HG02623 (cell line): ENCODE results near the gene MYO18B.

Experiments
- ATAC-seq: cut with Tn5 transposase; IDR thresholded peaks from one replicate; pipeline ENCODE4 v1.9.1; 2021; ENCODE audit warnings: moderate library complexity; ENCODE audit not compliant: unreplicated experiment

MYO18B gene

DNA sequence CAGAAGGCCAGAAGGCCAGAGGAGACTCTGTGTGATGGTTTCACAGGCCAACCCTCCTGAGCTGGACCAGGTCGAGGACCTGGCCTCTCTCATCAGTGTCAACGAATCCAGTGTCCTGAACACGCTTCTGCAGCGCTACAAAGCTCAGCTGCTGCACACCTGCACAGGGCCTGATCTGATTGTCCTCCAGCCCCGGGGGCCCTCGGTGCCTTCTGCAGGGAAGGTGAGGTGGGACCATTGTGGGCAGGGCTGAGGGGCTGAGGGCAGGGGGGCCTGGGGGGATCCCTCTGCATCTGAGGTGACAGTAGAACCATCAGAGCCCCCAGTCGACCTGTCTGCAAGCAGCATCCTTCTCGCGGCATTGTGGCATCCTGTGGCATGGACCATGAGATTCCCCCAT is 30.3 kb downstream of the MYO18B start:
- no peak for ATAC-seq

DNA sequence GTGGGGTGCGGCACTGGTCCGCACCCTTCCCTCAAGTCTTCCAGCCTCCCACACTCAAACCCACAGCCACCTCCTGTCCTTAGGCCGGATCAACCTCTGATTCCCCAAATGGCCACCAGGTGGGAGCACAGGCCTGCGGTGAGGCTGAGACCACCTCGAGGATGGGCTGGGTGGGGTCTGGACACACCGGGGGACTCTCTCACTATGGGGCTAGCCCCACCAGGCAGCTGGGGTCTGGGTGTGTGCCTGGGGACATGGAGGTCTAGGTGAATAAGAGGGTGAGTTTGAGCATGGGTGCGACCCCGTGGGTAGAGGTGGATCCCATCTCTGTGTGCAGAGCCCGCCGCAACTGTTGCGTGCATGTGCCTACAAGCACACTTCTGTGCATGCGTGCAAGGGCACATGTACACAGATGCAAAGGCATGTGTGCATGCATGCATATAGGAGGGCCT is 32.6 kb downstream of the MYO18B start:
- ATAC-seq, result no peak

DNA sequence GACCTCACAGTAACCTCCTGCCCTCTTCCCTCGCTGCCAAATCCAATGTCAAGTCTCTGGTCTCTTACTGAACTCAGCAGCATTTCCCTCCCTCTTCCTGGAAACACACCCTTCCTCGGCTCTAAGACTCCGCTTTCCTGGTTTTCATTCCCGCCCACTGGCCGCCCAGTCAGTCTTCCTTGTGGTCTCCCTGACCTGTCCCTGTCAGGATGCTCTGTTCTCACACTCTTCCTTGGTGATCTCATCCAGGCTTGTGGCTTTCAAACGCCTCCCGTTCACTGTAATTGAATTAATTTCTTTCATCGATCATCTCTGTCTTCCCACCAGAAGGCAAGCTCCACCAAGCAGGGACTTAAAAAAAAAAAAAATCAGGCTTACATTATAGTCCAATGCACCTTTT is 33.5 kb downstream of the MYO18B start:
- ATAC-seq, result no peak

GRCh38 chr22:25777411-25777810 is 35.4 kb downstream of the MYO18B start:
- no peak for ATAC-seq

GRCh38 chr22:25777870-25778269 is 35.9 kb downstream of the MYO18B start:
- no peak for ATAC-seq

GRCh38 chr22:25779426-25779825 is 37.4 kb downstream of the MYO18B start:
- no peak for ATAC-seq

DNA sequence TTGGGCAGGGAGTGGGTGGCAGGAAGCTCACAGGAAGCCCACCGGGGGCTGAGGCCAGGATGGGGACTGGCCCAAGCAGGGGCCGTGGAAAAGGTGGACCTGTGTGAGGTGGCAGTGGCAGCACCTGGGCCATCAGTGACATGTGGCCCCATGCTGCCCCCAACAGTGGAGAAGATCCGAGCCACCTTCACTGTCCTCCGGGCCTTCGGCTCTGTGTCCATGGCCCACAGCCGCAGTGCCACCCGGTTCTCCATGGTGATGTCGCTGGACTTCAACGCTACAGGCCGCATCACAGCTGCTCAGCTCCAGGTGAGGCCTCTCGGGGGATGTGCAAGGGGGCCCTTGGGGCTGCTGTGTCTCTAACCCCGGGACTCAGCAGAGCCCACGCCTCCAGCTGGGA is 37.9 kb downstream of the MYO18B start:
- no peak for ATAC-seq

DNA sequence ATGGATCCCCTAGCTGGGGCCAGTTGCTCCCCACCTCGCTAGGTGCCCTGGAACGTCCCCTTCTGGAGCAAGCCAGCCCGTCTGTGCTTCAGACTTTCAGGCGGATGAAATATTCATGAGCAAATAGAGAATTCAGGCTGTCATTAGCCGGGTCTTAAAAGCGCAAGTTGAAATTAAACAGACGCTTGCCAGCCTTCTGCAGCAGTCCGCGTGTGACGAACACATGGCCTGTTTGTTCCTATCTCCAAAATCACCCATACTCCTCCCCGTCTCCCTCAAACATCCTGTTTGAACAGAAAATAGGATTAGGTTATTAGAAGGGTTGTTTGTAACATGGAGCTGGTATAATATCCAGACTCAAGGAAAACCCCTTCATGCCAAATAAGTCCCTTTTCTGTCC is 38.7 kb downstream of the MYO18B start:
- ATAC-seq, result no peak

DNA sequence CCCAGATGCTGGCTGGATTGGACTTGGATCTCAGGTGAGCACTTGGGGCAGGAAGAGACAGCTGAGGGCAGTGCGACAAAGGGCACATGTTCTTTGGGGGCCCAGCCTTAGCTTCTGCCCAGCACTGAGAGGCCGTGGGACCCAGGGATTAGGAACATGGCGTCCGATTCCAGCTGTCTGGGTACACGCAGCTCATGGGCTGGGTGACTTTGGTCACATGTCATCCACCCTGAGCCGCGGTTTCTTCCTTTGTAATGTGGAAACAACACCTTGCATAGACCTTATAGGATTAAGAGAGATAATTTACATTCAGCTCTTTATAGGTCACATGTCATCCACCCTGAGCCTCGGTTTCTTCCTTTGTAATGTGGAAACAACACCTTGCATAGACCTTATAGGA is 39.8 kb downstream of the MYO18B start:
- no peak for ATAC-seq

GRCh38 chr22:25782831-25783230 is 40.8 kb downstream of the MYO18B start:
- ATAC-seq, result no peak

DNA sequence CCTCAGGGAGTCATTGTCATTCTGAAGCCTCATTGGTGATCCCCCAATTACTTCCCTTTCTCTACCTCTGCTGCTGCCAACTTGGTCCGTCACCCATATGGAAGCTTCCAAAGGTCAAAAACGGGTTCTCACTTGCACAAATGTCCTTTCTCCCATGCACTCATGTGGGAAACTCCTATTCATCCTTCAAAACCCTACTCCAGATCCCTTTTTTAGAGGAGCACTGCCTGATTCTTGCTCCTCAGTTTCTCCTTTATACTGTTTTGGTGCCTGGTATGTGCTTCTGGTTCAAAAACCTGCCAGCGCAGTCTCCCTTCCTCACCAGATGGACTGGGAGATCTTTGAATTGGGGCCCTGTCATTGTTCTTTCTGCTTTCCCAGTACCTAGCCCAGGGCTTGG is 41.9 kb downstream of the MYO18B start:
- no peak for ATAC-seq

- no peak for ATAC-seq
Measured at GRCh38 chr22:25786165-25786564, 44.2 kb downstream of the MYO18B start.

DNA sequence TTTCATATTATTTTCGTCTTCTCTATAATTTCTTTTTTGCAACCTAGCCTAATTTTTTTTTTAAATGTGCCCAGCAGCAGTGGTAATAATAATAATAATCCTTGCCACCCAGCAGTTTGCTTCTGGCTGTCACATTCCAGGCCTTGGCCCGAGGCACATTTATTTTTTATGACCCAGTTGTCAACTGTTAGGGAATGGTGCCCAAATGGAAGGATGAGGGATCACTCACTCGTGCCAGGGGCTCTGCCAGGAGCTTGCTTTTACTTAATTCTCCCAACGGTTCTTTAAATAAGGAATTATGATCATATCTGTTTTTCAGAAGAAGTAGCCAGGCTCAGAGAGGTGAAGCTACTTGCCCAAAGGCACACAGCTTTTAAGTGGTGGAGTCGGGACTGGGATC is 49.6 kb downstream of the MYO18B start:
- ATAC-seq, result no peak

GRCh38 chr22:25795478-25795877 is 53.5 kb downstream of the MYO18B start:
- no peak for ATAC-seq

- ATAC-seq, result no peak
Measured at GRCh38 chr22:25797498-25798290, 55.7 kb downstream of the MYO18B start.

GRCh38 chr22:25800766-25801165 is 58.8 kb downstream of the MYO18B start:
- no peak for ATAC-seq

- ATAC-seq, result no peak
Measured at GRCh38 chr22:25802018-25802417, 60.0 kb downstream of the MYO18B start.

DNA sequence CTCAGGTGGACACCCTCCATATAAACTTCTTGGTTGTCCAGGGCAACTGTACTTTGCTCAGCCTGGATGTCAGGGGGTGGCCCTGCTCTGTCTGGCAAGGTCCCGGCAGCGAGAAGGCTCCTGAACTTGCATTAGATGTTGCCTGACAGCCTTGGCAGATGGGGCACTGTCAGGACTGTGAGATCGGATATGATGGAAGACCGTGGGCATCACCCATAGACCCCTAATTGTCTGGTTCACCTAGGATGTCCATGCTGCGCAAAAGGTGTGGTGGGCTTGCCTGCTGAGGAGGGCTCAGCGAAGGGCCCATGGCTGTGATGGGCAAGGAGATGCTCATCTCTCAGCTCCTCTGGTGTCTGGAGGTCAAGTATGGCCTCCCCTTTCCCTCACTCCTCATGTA is 62.7 kb downstream of the MYO18B start:
- ATAC-seq, result no peak

DNA sequence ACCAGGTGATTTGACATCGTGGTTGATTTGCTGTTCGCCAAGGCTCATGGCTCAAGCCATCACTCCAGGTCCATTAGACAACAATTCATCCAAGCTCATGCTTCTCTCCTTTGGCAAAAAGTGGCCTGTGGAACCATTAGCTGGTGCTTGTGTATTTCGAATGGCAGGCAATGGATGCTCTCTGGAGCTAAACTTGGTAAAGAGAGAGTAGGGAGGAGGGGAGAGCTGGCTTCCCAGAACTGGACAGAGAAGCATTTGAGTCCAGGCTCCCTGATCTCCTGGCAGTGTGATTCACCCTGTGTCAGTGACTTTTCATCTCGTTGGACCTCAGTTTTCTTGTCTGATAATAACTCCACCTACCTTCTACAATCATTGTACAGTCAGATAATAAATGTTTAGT is 64.6 kb downstream of the MYO18B start:
- ATAC-seq, result no peak

GRCh38 chr22:25814685-25815084 is 72.7 kb downstream of the MYO18B start:
- no peak for ATAC-seq

- ATAC-seq, result no peak
Measured at GRCh38 chr22:25815561-25815960, 73.6 kb downstream of the MYO18B start.

- ATAC-seq, result no peak
Measured at GRCh38 chr22:25816522-25817059, 74.6 kb downstream of the MYO18B start.
